HepG2 (cell line): Measurements from ENCODE around the gene PGA3. TPM values are rescaled to one million over a fixed set of nuclear protein-coding genes. Genes with fewer than 3 reads are reported as not detected.

Experiments used
- ATAC-seq: fragments of 200-7000 bp; cut with Tn5 transposase; 3 replicates; pipeline ENCODE4 v1.9.1; 2020; ENCODE audit warnings: mild to moderate bottlenecking, moderate library complexity
- BruUV-seq: library from RNA; stranded (reverse); fragments of 400-500 nt; replicated peaks from 2 replicates; lab custom pipeline; 2021; lab: Mats Ljungman, UMichigan
- CTCF ChIA-PET: fragments of 300-600 bp; formaldehyde crosslinking; extraction: SDS; loops from one replicate; lab custom pipeline; 2021; ENCODE audit warnings: low total read pairs, inconsistent platforms, low intra/inter-chr PET ratio; lab: Yijun Ruan, JAX
- POLR2A ChIA-PET: fragments of 350-600 bp; sonication (Branson Sonifier 250); formaldehyde crosslinking; loops from one replicate; lab custom pipeline; 2020; ENCODE audit warnings: antibody characterized with exemption, inconsistent platforms; lab: Yijun Ruan, JAX
- DNase-seq: peaks from one replicate; pipeline ENCODE4 v3.0.0-alpha.2; 2015; ENCODE audit warnings: low spot score
- FAIRE-seq: peaks from 3 replicates; lab custom pipeline; 2011; peaks lifted over from hg19 to GRCh38; lab: Jason Lieb, UNC
- H2AFZ ChIP-seq: one replicate; pipeline ENCODE4 v1.6.1; 2011; ENCODE audit warnings: low read length, inconsistent platforms
- H3K27ac ChIP-seq: fragments of 300-600 bp; 3 replicates; pipeline ENCODE4 v1.8.0; 2011; ENCODE audit warnings: mixed run types, mild to moderate bottlenecking, mixed read lengths, low read length, inconsistent platforms; ENCODE audit not compliant: insufficient read depth; ENCODE audit errors: extremely low read length
- H3K27me3 ChIP-seq, 2 experiments: fragments of 200-600 bp in 1 of 2; 2 replicates in 1 of 2; 3 replicates in 1 of 2; pipeline versions ENCODE4 v1.6.0 to v1.8.0; 2011; ENCODE audit warnings: low read length in 2 of 2, mild to moderate bottlenecking in 2 of 2, moderate library complexity in 2 of 2, inconsistent platforms in 1 of 2; ENCODE audit not compliant: insufficient read depth in 2 of 2, control insufficient read depth in 1 of 2
- H3K36me3 ChIP-seq, 2 experiments: fragments of 200-600 bp in 1 of 2; replicated peaks in 1 of 2; 2 replicates in 1 of 2; 3 replicates in 1 of 2; pipeline versions ENCODE4 v1.5.1 to v1.8.0; 2011; ENCODE audit warnings: low read length in 2 of 2, inconsistent platforms in 1 of 2; ENCODE audit not compliant: insufficient read depth in 2 of 2, control insufficient read depth in 1 of 2
- H3K4me1 ChIP-seq: 2 replicates; pipeline ENCODE4 v1.5.1; 2012; ENCODE audit warnings: low read length, inconsistent platforms; ENCODE audit not compliant: insufficient read depth
- H3K4me2 ChIP-seq: 2 replicates; pipeline ENCODE4 v1.6.0; 2011; ENCODE audit warnings: low read depth, low read length, inconsistent platforms
- H3K4me3 ChIP-seq, 3 experiments: fragments of 200-600 bp in 1 of 3; sonication (generic), shearing (Covaris generic) in 1 of 3; replicated peaks in 1 of 3; 2 replicates each; pipeline ENCODE4 v1.5.1; 2011 to 2016; ENCODE audit warnings: low read length in 3 of 3, inconsistent platforms in 2 of 3, low read depth in 2 of 3, mild to moderate bottlenecking in 2 of 3, control low read depth in 1 of 3, mixed read lengths in 1 of 3; ENCODE audit not compliant: insufficient read depth in 1 of 3
- H3K79me2 ChIP-seq: one replicate; pipeline ENCODE4 v1.6.1; 2011; ENCODE audit warnings: low read length, inconsistent platforms; ENCODE audit not compliant: insufficient read depth
- H3K9ac ChIP-seq: 2 replicates; pipeline ENCODE4 v1.6.0; 2011; ENCODE audit warnings: mild to moderate bottlenecking, low read depth, low read length, inconsistent platforms; ENCODE audit not compliant: insufficient read depth
- H3K9me3 ChIP-seq: 2 replicates; pipeline ENCODE4 v1.5.1; 2012; ENCODE audit warnings: mild to moderate bottlenecking, low read length
- H4K20me1 ChIP-seq: 2 replicates; pipeline ENCODE4 v1.6.0; 2011; ENCODE audit warnings: inconsistent platforms, mild to moderate bottlenecking, low read length, moderate library complexity; ENCODE audit not compliant: insufficient read depth
- ADNP ChIP-seq: sonication (generic); formaldehyde crosslinking; IDR thresholded peaks from 2 replicates; pipeline ENCODE4 v1.4.0; 2020; ENCODE audit warnings: missing genetic modification reagents
- AGO2 ChIP-seq: fragments of 200-400 bp; formaldehyde crosslinking; optimal IDR thresholded peaks from 2 replicates; pipeline ENCODE3; 2017; ENCODE audit warnings: mild to moderate bottlenecking, low read depth, low read length, moderate library complexity
- ATM ChIP-seq: fragments of 450-650 bp; IDR thresholded peaks from 2 replicates; pipeline ENCODE4 v1.7.1; 2017; ENCODE audit warnings: mild to moderate bottlenecking, borderline replicate concordance
- GPN1 ChIP-seq: sonication (generic); formaldehyde crosslinking; IDR thresholded peaks from 2 replicates; pipeline ENCODE4 v1.5.1; 2020; ENCODE audit warnings: missing genetic modification reagents, borderline replicate concordance
- POLR2A ChIP-seq, 2 experiments: IDR thresholded peaks; 2 replicates each; pipeline ENCODE4 v1.6.1; 2011; ENCODE audit warnings: low read depth in 2 of 2, low read length in 2 of 2, mild to moderate bottlenecking in 1 of 2, moderate library complexity in 1 of 2; ENCODE audit not compliant: insufficient read depth in 1 of 2
- POLR2AphosphoS2 ChIP-seq: IDR thresholded peaks from 2 replicates; pipeline ENCODE4 v1.6.1; 2011; ENCODE audit warnings: low read depth, low read length, improper control_type of control experiment
- POLR2AphosphoS5 ChIP-seq: IDR thresholded peaks from 2 replicates; pipeline ENCODE4 v1.6.1; 2012; ENCODE audit warnings: low read depth, low read length
- TAF15 ChIP-seq: fragments of 200-400 bp; formaldehyde crosslinking; IDR thresholded peaks from one replicate; pipeline ENCODE4 v1.6.1; 2018; ENCODE audit warnings: mild to moderate bottlenecking, low read depth, low read length; ENCODE audit not compliant: poor library complexity, severe bottlenecking
- ZMYM3 ChIP-seq: sonication (generic); formaldehyde crosslinking; IDR thresholded peaks from 2 replicates; pipeline ENCODE4 v1.5.1; 2020; ENCODE audit warnings: mild to moderate bottlenecking, missing genetic modification reagents
- ZNF629 ChIP-seq: sonication (generic); formaldehyde crosslinking; conservative IDR thresholded peaks from 2 replicates; pipeline ENCODE4 v1.5.0; 2020; ENCODE audit warnings: missing genetic modification reagents
- WGBS: methylation state at CpG from one replicate; pipeline ENCODE4 v1.1.6; 2017; ENCODE audit warnings: low lambda C conversion rate; 5-methylcytosine and 5-hydroxymethylcytosine counted together
- in situ Hi-C: cut with HindIII; loops from 2 replicates; pipeline ENCODE4 v1.10.0; 2017; ENCODE audit warnings: low pct_unique_long_range_greater_than_20kb; ENCODE audit not compliant: extremely low pct_ligation_motif_present
- intact Hi-C: fragments of 100-400 bp; cut with micrococcal nuclease; formaldehyde crosslinking; loops from one replicate; pipeline ENCODE4 v1.10.0; 2022; ENCODE audit not compliant: unreplicated experiment
- polyA plus RNA-seq, 8 experiments: library from polyadenylated mRNA; depleted of rRNA in 3 of 8; stranded (reverse) in 7 of 8; unstranded in 1 of 8; fragments of >200 nt; fragmentation: Illumina TruSeq in 4 of 8; extraction: Trizol in 4 of 8; gene quantifications; 2 replicates each; pipeline versions ENCODE4 v1.2.1 to v1.2.3, GENCODE V29; 2011 to 2016; ENCODE audit warnings: low read depth in 4 of 8, missing spikeins in 1 of 8, mixed read lengths in 1 of 8; ENCODE audit not compliant: insufficient read depth in 1 of 8
- total RNA-seq, 5 experiments: library from RNA; depleted of rRNA; stranded (reverse); fragments of >200 nt; fragmentation: Illumina TruSeq; extraction: Trizol; gene quantifications; 2 replicates each; pipeline ENCODE4 v1.2.3, GENCODE V29; 2016; ENCODE audit warnings: low read depth in 1 of 5

The PGA3 gene
- total and polyA plus RNA-seq, 2 of the 13 experiments (the other 11 are each of a cell fraction or from before 2014, with no cell fraction given), result not detected

GRCh38 chr11:61258546-61258945 lies 55.2 kb downstream of the PGA3 start:
- no peaks in the 10 kb centered on the region for H3K9me3 ChIP-seq
- POLR2A ChIA-PET, result no interaction called here
- no peak overlapping the region for H3K9ac ChIP-seq
- TF ChIP-seq TAF15 (no peak), AGO2 (peak; percentile 82), ATM (no peak), POLR2AphosphoS5 (0 out of 2 replicates have a peak, but pooled peaks have one; percentile 13)
- peaks cover 5% of the 10 kb centered on the region; the same call in 1 of the 2 replicates for H4K20me1 ChIP-seq
- H3K4me3 ChIP-seq, result no peak overlapping the region
- no peaks in the 10 kb centered on the region for H3K79me2 ChIP-seq
- CTCF ChIA-PET, result no interaction called here
- FAIRE-seq (no peak), ATAC-seq (no peak), DNase-seq (no peak)
- H3K4me1 ChIP-seq, result peaks cover 8% of the 10 kb centered on the region; the same call in 1 of the 2 replicates
- in situ Hi-C loops, result no loop called here
- peaks cover 11 to 46% of the 10 kb centered on the region in 2 experiments for H3K36me3 ChIP-seq
- intact Hi-C loops, result loop anchor here (10.0 kb wide), 2 partner anchors 76 to 126 kb away; partner anchors contain the start of genes DDB1 and TKFC
- WGBS, result 97% methylated on average over 9 of the region's 9 CpGs
- no peak overlapping the region for H2AFZ ChIP-seq
- no peak overlapping the region for H3K27ac ChIP-seq
- BruUV-seq, result no TSS peak
- H3K4me2 ChIP-seq, result no peak overlapping the region
- H3K27me3 ChIP-seq, result no peaks in the 10 kb centered on the region

- CTCF ChIA-PET, result no interaction called here
- no TSS peak for BruUV-seq
Measured at GRCh38 chr11:61259363-61259762, 56.0 kb downstream of the PGA3 start.

More at GRCh38 chr11:61259363-61259762, 56.0 kb downstream of the PGA3 start:
- peaks cover 5% of the 10 kb centered on the region; the same call in 1 of the 2 replicates for H4K20me1 ChIP-seq
- no peak for ATAC-seq
- no peak overlapping the region for H3K9ac ChIP-seq
- peaks cover 11 to 50% of the 10 kb centered on the region in 2 experiments for H3K36me3 ChIP-seq
- no peaks in the 10 kb centered on the region for H3K79me2 ChIP-seq
- in situ Hi-C loops (no loop called here), intact Hi-C loops (loop anchor here (10.0 kb wide), 2 partner anchors 75 to 125 kb away; partner anchors contain the start of genes DDB1 and TKFC)
- H2AFZ ChIP-seq, result no peak overlapping the region
- peaks cover 16% of the 10 kb centered on the region for H3K4me1 ChIP-seq
- H3K9me3 ChIP-seq, result no peaks in the 10 kb centered on the region
- no peak overlapping the region for H3K4me2 ChIP-seq
- POLR2A ChIA-PET, result no interaction called here
- no peak for DNase-seq
- H3K4me3 ChIP-seq, result no peak overlapping the region
- no peak overlapping the region for H3K27ac ChIP-seq
- TF ChIP-seq ZNF629 (peak; percentile 96), ZMYM3 (CRISPR knock-in tag) (peak; percentile 86), POLR2AphosphoS2 (0 out of 2 replicates have a peak, but pooled peaks have one; percentile 29), GPN1 (no peak), ADNP (0 out of 2 replicates have a peak, but pooled peaks have one; percentile 53), POLR2A (IDR thresholded peaks at IDR 0.05; ENCODE audit: insufficient read depth in 1 of 2, low read depth in 2 of 2, low read length in 2 of 2) (0 out of 4 replicates have a peak, but pooled peaks of 1 of the 2 experiments have one; percentile 27)
- TF ChIP-seq, all 625 proteins: peak for 5
- no peaks in the 10 kb centered on the region for H3K27me3 ChIP-seq
- over 99% methylated on average over 6 of the region's 6 CpGs for WGBS
- no peak for FAIRE-seq

Other genes with a start within 250 kb of the PGA3 start
- gene CD6, start 231.8 kb upstream of the PGA3 start, total RNA-seq (2016; rRNA removed; fragmentation: Illumina TruSeq; extraction: Trizol), result not detected in 2 replicates
- gene CD6, start 231.8 kb upstream of the PGA3 start, polyA plus RNA-seq (2011; rRNA removed), result not detected in 2 replicates
- gene CD5, start 101.0 kb upstream of the PGA3 start, total RNA-seq (2016; rRNA removed; fragmentation: Illumina TruSeq; extraction: Trizol), result not detected in 2 replicates
- not detected in 2 replicates for gene CD5, start 101.0 kb upstream of the PGA3 start, polyA plus RNA-seq (2011; rRNA removed)
- 8.0 and 8.8 TPM in 2 replicates for gene VPS37C, start 42.1 kb upstream of the PGA3 start, total RNA-seq (2016; rRNA removed; fragmentation: Illumina TruSeq; extraction: Trizol)
- 7.5 and 8.8 TPM in 2 replicates for gene VPS37C, start 42.1 kb upstream of the PGA3 start, polyA plus RNA-seq (2011; rRNA removed)
- gene PGA4, start 18.8 kb downstream of the PGA3 start, total RNA-seq (2016; rRNA removed; fragmentation: Illumina TruSeq; extraction: Trizol), result not detected in 2 replicates
- not detected in 2 replicates for gene PGA4, start 18.8 kb downstream of the PGA3 start, polyA plus RNA-seq (2011; rRNA removed)
- not detected in 2 replicates for gene PGA5, start 37.7 kb downstream of the PGA3 start, total RNA-seq (2016; rRNA removed; fragmentation: Illumina TruSeq; extraction: Trizol)
- not detected in 2 replicates for gene PGA5, start 37.7 kb downstream of the PGA3 start, polyA plus RNA-seq (2011; rRNA removed)
- 10.4 and 27.6 TPM in 2 replicates for gene VWCE, start 91.8 kb downstream of the PGA3 start, total RNA-seq (2016; rRNA removed; fragmentation: Illumina TruSeq; extraction: Trizol)
- 58.3 and 59.7 TPM in 2 replicates for gene VWCE, start 91.8 kb downstream of the PGA3 start, polyA plus RNA-seq (2011; rRNA removed)
- gene DDB1, start 129.6 kb downstream of the PGA3 start, total RNA-seq (2016; rRNA removed; fragmentation: Illumina TruSeq; extraction: Trizol), result 266 and 292 TPM in 2 replicates
- 175 and 217 TPM in 2 replicates for gene DDB1, start 129.6 kb downstream of the PGA3 start, polyA plus RNA-seq (2011; rRNA removed)
- 173 and 197 TPM in 2 replicates for gene TKFC, start 129.7 kb downstream of the PGA3 start, total RNA-seq (2016; rRNA removed; fragmentation: Illumina TruSeq; extraction: Trizol)
- 147 and 237 TPM in 2 replicates for gene TKFC, start 129.7 kb downstream of the PGA3 start, polyA plus RNA-seq (2011; rRNA removed)
- 11.5 and 14.9 TPM in 2 replicates for gene CYB561A3, start 158.4 kb downstream of the PGA3 start, total RNA-seq (2016; rRNA removed; fragmentation: Illumina TruSeq; extraction: Trizol)
- 11.4 and 14.7 TPM in 2 replicates for gene CYB561A3, start 158.4 kb downstream of the PGA3 start, polyA plus RNA-seq (2011; rRNA removed)
- gene TMEM138, start 158.9 kb downstream of the PGA3 start, total RNA-seq (2016; rRNA removed; fragmentation: Illumina TruSeq; extraction: Trizol), result 29.7 and 43.5 TPM in 2 replicates
- 51.0 and 61.0 TPM in 2 replicates for gene TMEM138, start 158.9 kb downstream of the PGA3 start, polyA plus RNA-seq (2011; rRNA removed)
- 25.2 and 25.4 TPM in 2 replicates for gene TMEM216, start 189.1 kb downstream of the PGA3 start, total RNA-seq (2016; rRNA removed; fragmentation: Illumina TruSeq; extraction: Trizol)
- gene TMEM216, start 189.1 kb downstream of the PGA3 start, polyA plus RNA-seq (2011; rRNA removed), result 53.7 and 60.1 TPM in 2 replicates
- 29.4 and 34.1 TPM in 2 replicates for gene CPSF7, start 226.5 kb downstream of the PGA3 start, total RNA-seq (2016; rRNA removed; fragmentation: Illumina TruSeq; extraction: Trizol)
- gene CPSF7, start 226.5 kb downstream of the PGA3 start, polyA plus RNA-seq (2011; rRNA removed), result 36.8 and 40.6 TPM in 2 replicates
- gene SDHAF2, start 226.6 kb downstream of the PGA3 start, total RNA-seq (2016; rRNA removed; fragmentation: Illumina TruSeq; extraction: Trizol), result 44.2 and 53.3 TPM in 2 replicates
- gene SDHAF2, start 226.6 kb downstream of the PGA3 start, polyA plus RNA-seq (2011; rRNA removed), result 70.4 and 70.5 TPM in 2 replicates